Measurements from ENCODE around the gene TSHZ3.

DNA sequence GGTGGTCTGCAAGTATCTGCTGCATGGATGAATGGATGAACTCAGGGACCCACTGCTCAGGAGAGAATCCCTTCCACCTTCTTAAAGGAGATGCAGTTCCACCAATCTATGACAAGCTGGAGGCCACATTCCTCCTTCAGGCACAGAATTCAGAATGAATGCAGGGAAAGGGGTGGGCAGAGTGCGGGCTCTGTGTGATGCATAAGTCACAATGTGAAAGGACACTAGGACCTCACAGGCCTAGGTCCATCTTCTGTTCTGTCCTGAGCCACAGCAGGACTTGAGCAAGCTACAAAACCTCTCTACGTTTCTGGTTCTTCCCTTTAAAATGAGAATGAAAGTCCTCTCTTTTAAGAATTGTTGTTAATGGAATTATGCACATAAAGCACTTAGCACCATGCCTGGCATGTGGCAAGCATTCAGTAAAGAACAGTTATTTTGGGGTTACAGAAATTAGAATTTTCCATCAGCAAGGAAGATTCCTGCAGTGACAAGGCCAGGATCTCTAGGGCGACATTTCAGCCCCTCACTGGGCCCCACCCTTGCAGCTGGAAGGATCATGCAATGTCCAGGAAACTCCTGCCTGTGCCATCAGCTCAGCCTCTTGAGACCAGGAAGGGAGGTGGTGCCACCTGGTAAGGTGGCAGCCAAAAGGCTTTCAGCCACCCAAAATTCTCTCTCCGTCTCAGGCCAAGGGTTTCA, 38.7 kb downstream of the TSHZ3 start:
- no peak for TF ChIP-seq POLR2A (IDR thresholded peaks at IDR 0.05)
- TF ChIP-seq, protein P1, sequence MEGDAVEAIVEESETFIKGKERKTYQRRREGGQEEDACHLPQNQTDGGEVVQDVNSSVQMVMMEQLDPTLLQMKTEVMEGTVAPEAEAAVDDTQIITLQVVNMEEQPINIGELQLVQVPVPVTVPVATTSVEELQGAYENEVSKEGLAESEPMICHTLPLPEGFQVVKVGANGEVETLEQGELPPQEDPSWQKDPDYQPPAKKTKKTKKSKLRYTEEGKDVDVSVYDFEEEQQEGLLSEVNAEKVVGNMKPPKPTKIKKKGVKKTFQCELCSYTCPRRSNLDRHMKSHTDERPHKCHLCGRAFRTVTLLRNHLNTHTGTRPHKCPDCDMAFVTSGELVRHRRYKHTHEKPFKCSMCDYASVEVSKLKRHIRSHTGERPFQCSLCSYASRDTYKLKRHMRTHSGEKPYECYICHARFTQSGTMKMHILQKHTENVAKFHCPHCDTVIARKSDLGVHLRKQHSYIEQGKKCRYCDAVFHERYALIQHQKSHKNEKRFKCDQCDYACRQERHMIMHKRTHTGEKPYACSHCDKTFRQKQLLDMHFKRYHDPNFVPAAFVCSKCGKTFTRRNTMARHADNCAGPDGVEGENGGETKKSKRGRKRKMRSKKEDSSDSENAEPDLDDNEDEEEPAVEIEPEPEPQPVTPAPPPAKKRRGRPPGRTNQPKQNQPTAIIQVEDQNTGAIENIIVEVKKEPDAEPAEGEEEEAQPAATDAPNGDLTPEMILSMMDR (IDR thresholded peaks at IDR 0.05): no peak
